Stimulated activated CD8-positive, alpha-beta memory T cell treated with anti-CD3 and anti-CD28 coated beads, Interleukin-7, amount 100 ng/mL, for 24 hours (primary cell): ENCODE measurements around the gene MICALL2.
A peak's percentile ranks its signal among the peaks of the same experiment; 100 is the strongest.

Source experiments
- DNase-seq: peaks from one replicate; pipeline ENCODE4 v3.0.0-alpha.2; 2020; ENCODE audit warnings: low read depth

The MICALL2 gene

DNA sequence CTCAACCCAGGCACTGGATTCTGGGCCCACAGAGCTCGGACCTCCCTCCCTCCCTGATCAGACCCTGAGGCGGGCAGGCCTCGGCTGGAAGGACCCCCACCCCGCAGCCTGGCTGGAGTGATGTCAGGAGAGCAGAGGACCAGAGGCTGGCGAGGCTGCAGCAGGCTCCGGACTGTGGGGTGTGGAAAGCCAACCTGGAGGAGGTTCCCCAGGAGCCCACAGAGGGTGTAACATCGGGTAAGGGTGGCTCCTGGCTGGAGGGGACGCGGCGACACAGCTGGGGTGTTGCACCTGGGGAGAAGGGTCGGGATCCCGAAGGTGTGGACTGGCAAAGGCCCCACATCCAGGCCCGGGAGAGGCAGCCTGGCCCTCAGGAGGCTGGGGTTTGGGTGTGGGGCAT lies 8.9 kb upstream of the MICALL2 start:
- DNase-seq: no peak

DNA sequence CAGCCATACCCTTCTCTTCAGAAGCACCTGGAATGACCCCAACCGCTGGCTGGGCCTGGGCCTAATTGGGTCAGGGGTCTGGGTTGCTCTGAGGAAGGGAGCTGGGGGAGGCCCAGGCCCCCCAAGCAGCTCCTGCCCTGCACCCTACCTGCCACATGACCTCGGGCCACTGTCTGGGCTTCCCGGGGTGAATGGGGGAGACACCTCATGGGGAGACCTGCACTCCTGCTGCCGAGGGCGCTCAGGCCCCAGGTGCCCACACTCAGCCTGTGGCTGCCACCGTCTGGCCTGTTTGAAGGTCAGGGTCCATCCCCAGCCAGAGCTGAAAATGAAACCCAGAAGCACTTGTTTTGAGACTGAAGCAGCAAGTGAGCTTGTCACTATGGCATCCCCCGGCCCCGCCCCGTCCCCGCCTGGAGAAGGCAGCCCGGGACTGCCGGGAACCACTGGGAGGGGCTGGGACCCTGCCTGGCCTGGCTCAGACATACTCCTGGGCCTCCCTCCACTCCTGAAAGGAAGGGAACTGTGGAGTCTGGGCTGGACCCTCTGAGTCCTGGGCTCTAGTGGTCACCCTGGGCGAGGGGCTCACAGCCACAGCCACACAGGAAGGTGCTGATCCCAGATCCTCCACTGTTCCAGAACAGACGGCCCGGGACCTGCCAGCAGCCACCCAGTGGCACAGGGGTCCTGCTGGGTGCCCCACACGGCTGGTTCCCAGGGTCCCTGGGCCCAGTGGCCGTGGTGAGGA lies 7.4 kb upstream of the MICALL2 start:
- DNase-seq: no peak

DNA sequence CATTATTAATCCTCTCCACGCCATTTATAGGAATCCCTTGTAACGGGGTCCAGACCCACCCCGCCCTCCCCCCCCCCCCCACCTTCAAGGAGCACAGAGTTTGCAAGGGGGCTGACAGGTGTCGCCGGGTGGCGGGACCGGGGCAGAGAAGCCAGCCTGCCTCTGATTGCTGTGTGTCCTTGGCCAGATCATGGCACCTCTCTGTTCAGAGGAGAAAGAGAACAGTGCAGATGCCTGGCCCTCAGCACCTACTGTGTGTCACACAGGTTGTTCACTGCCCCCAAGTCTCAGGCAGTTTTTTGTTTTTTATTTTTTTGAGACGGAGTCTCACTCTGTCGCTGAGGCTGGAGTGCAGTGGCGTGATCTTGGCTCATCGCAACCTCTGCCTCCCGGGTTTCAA lies 5.4 kb upstream of the MICALL2 start:
- no peak for DNase-seq

DNA sequence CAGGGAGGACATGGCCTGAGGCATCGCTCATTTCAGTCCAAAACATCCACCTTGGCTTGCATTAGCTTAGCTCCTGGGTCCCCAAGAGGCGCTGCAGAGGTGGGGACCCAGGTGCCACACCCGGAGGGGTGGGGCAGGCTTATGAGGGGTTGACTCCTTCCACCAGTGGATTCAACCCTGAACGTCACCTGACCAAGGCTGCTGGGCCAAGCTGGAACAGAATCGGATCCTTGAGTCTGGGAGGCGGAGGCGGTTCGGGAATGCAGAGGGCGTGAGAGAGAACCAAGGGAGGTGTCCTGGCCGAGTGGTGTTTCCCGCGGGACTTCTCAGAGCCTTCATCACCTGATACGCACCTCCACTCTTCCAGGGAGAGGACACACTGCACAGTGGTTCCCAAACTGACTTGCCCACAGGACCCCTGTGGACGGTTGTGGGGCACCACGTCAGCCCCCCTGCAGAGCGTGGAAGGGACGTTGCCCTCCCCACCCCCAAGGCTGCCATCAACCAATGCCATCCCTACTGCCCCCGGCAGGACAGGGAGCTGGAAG lies 4.5 kb upstream of the MICALL2 start:
- DNase-seq: no peak

DNA sequence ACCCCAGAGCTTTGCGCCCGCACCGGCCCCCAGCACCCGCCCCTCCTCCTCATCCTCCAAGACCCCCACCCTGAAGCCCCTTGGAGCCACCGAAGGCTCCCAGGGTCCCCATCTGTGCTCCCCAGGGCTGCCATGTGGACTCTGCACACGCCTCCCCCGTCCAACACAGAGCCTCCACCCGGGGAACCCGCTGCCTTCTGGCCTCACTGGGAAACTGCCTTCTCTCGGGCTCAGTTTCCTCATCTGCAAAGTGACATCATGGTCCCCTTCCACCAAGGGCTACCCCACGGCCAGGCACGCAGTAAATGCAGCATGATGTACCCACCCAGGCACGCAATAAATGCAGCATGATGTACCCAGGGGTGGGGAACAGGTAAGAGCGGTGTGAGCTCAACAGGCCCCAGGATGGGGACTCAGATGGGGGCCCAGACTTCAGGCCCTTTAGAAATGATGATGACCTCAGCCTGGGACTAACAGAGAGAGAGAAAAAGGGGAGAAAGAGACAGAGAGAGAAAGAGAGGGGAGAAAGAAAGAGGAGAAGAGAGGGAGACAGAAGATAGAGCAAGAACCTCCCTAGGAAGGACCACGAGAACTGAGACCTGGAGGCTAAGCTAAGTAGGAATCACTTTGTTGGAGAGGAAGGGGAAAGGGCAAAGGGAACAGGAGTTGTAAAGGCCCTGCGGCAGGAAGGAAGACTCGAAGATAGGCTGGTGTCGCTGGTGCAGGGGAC lies 2.5 kb upstream of the MICALL2 start:
- DNase-seq: no peak

- DNase-seq: no peak
Observed at GRCh38 chr7:1460821-1461645, 1.8 kb upstream of the MICALL2 start.

GRCh38 chr7:1459920-1460820 lies 900 bp upstream of the MICALL2 start:
- DNase-seq: no peak

DNA sequence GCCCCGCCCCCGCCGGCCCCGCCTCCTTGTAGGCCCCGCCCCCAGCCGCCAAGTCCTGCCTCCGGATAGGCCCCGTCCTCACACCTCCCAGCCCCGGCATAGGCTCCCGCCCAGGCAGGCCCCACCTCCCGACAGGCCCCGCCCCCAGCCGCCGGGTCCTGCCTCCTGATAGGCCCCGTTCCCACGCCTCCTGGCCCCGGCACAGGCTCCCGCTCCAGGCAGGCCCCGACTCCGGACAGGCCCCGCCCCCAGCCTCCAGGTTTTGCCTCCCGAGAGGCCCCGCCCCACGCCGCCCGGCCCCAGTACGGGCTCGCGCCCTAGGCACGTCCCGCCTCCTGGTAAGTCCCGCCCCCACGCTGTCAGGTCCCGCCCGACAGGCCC lies 232 bp upstream of the MICALL2 start:
- DNase-seq: peak; percentile 89

GRCh38 chr7:1457949-1458682 lies 1.2 kb downstream of the MICALL2 start:
- DNase-seq: no peak

- DNase-seq: no peak
Observed at GRCh38 chr7:1457059-1457948, 2.0 kb downstream of the MICALL2 start.

GRCh38 chr7:1455955-1456354 lies 3.3 kb downstream of the MICALL2 start:
- no peak for DNase-seq

GRCh38 chr7:1455241-1455939 lies 3.9 kb downstream of the MICALL2 start:
- no peak for DNase-seq

DNA sequence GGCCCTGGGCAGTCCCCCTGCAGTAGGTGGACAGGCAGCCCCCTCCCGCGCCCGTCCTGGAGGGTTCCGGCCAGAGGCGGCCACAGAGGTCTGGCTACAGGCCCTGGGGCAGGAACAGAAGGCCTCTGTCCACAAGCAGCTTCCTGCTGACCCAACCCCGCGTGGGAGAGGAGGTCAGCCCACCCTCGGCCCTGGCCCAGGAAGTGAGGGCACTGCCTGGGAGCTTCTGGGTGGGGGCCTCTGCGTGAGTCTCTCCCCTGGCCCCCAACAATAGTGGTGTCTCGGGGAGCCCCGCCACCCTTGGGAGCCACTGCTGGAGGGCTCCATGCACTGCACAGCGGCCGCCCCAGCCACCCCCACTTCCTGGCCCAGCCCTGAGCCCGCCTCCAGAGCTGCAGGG lies 4.7 kb downstream of the MICALL2 start:
- no peak for DNase-seq

GRCh38 chr7:1452205-1452604 lies 7.1 kb downstream of the MICALL2 start:
- no peak for DNase-seq

DNA sequence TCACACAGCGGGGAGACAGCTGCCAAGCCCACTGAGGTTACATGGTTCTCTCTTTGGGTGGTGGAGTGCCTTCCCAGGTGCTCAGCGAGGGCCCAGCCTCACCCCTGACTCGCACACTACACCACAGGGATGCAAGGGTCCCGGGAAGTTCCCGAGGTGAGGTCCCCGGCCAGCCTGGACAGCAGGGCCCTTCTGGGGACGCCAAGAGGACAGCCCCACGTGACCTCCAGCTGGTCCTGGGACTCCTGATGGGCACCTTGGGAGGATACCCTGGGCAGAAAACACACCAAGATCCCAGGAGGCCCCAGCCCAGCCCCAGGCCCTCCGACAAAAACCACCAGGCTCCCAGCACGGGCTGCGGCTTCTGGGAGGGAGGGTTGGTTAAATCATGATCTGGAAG lies 8.3 kb downstream of the MICALL2 start:
- DNase-seq: no peak

GRCh38 chr7:1450431-1450830 lies 8.8 kb downstream of the MICALL2 start:
- no peak for DNase-seq

- DNase-seq: no peak
Observed at GRCh38 chr7:1449951-1450350, 9.3 kb downstream of the MICALL2 start.

- no peak for DNase-seq
Observed at GRCh38 chr7:1449501-1449900, 9.8 kb downstream of the MICALL2 start.

GRCh38 chr7:1448958-1449357 lies 10.3 kb downstream of the MICALL2 start:
- DNase-seq: no peak
